CD14-positive monocyte (primary cell): ENCODE results near the gene RHBG. TPM values are rescaled to one million over a fixed set of nuclear protein-coding genes. Genes with fewer than 3 reads are reported as not detected.

Experiments
- DNase-seq, 3 donors: peaks; one replicate each; pipeline ENCODE4 v3.0.0-alpha.2; 2011 to 2022
- H2AFZ ChIP-seq: 2 replicates; pipeline ENCODE4 v1.6.0; 2012; ENCODE audit warnings: mild to moderate bottlenecking, low read depth, low read length, inconsistent platforms; ENCODE audit not compliant: insufficient read depth, poor library complexity, severe bottlenecking
- H3K27ac ChIP-seq, 2 donors: 1 replicate in 1 of 2; 2 replicates in 1 of 2; pipeline ENCODE4 v1.5.1; 2012 to 2013; ENCODE audit warnings: low read length in 2 of 2, control low read depth in 1 of 2, inconsistent platforms in 1 of 2, low read depth in 1 of 2, mild to moderate bottlenecking in 1 of 2
- H3K27me3 ChIP-seq, 2 donors: one replicate each; pipeline versions ENCODE4 v1.6.0 to v1.6.1; 2011 to 2013; ENCODE audit warnings: low read length in 2 of 2; ENCODE audit not compliant: control insufficient read depth in 2 of 2, insufficient read depth in 2 of 2
- H3K36me3 ChIP-seq, 2 donors: replicated peaks in 1 of 2; 1 replicate in 1 of 2; 2 replicates in 1 of 2; pipeline versions ENCODE4 v1.5.1 to v1.6.1; 2012 to 2013; ENCODE audit warnings: low read length in 2 of 2, control low read depth in 1 of 2, inconsistent platforms in 1 of 2, mild to moderate bottlenecking in 1 of 2; ENCODE audit not compliant: insufficient read depth in 2 of 2, control insufficient read depth in 1 of 2
- H3K4me1 ChIP-seq, 2 donors: 1 replicate in 1 of 2; 2 replicates in 1 of 2; pipeline versions ENCODE4 v1.5.1 to v1.6.1; 2012 to 2013; ENCODE audit warnings: low read length in 2 of 2, control low read depth in 1 of 2, inconsistent platforms in 1 of 2, mild to moderate bottlenecking in 1 of 2, moderate library complexity in 1 of 2; ENCODE audit not compliant: insufficient read depth in 2 of 2, control insufficient read depth in 1 of 2
- H3K4me2 ChIP-seq: replicated peaks from 2 replicates; pipeline ENCODE3; 2012; ENCODE audit warnings: low read length, moderate library complexity, mild to moderate bottlenecking; ENCODE audit not compliant: poor library complexity, severe bottlenecking; ENCODE audit errors: extremely low read depth
- H3K4me3 ChIP-seq, 3 experiments: fragments of 200-600 bp in 1 of 3; sonication (generic) in 1 of 3; replicated peaks in 1 of 3; 1 replicate in 2 of 3; 2 replicates in 1 of 3; pipeline ENCODE4 v1.5.1; 2011 to 2013; ENCODE audit warnings: low read length in 3 of 3, mild to moderate bottlenecking in 3 of 3, control low read depth in 2 of 3, low read depth in 2 of 3, inconsistent platforms in 1 of 3, moderate library complexity in 1 of 3
- H3K79me2 ChIP-seq: 2 replicates; pipeline ENCODE4 v1.6.0; 2012; ENCODE audit warnings: mild to moderate bottlenecking, control low read depth, inconsistent platforms, low read length, moderate library complexity; ENCODE audit not compliant: insufficient read depth
- H3K9ac ChIP-seq: 2 replicates; pipeline ENCODE4 v1.6.0; 2017; ENCODE audit warnings: low read length, mild to moderate bottlenecking; ENCODE audit not compliant: insufficient read depth, poor library complexity, severe bottlenecking
- H3K9me3 ChIP-seq, 2 donors: replicated peaks in 1 of 2; 1 replicate in 1 of 2; 2 replicates in 1 of 2; pipeline versions ENCODE4 v1.5.1 to v1.6.1; 2012 to 2013; ENCODE audit warnings: low read length in 2 of 2, control low read depth in 1 of 2; ENCODE audit not compliant: control insufficient read depth in 1 of 2, insufficient read depth in 1 of 2
- H4K20me1 ChIP-seq: 2 replicates; pipeline ENCODE4 v1.6.0; 2012; ENCODE audit warnings: mild to moderate bottlenecking, low read length, control low read depth, moderate library complexity; ENCODE audit not compliant: insufficient read depth
- H3K27ac Mint-ChIP-seq, 7 donors: one replicate each; pipeline ENCODE4 v1.8.0; 2020; ENCODE audit warnings: mild to moderate bottlenecking in 7 of 7, mixed read lengths in 7 of 7, moderate library complexity in 6 of 7, inconsistent platforms in 2 of 7
- H3K27me3 Mint-ChIP-seq, 3 donors: one replicate each; pipeline ENCODE4 v1.8.0; 2021 to 2022; ENCODE audit warnings: low read depth in 3 of 3, mild to moderate bottlenecking in 3 of 3, mixed read lengths in 3 of 3, moderate library complexity in 3 of 3, inconsistent platforms in 1 of 3
- H3K36me3 Mint-ChIP-seq, 2 donors: one replicate each; pipeline ENCODE4 v1.8.0; 2020; ENCODE audit warnings: mixed read lengths in 2 of 2, inconsistent platforms in 1 of 2, mild to moderate bottlenecking in 1 of 2
- H3K4me1 Mint-ChIP-seq: one replicate; pipeline ENCODE4 v1.8.0; 2020; ENCODE audit warnings: mild to moderate bottlenecking, mixed read lengths
- H3K4me3 Mint-ChIP-seq, 2 donors: one replicate each; pipeline ENCODE4 v1.8.0; 2020; ENCODE audit warnings: mild to moderate bottlenecking in 2 of 2, mixed read lengths in 2 of 2, moderate library complexity in 1 of 2
- H3K9me3 Mint-ChIP-seq, 7 donors: one replicate each; pipeline ENCODE4 v1.8.0; 2020 to 2022; ENCODE audit warnings: mixed read lengths in 7 of 7, mild to moderate bottlenecking in 6 of 7, moderate library complexity in 6 of 7, inconsistent platforms in 2 of 7
- WGBS: methylation state at CpG from one replicate; pipeline ENCODE4 v1.1.5; 2013; ENCODE audit warnings: missing lambda C conversion rate; ENCODE audit not compliant: insufficient coverage; 5-methylcytosine and 5-hydroxymethylcytosine counted together
- intact Hi-C, 2 donors: fragments of 100-400 bp; cut with micrococcal nuclease; formaldehyde crosslinking; loops; one replicate each; pipeline versions ENCODE4 v1.15.0 to v1.15.1; 2023
- polyA plus RNA-seq, 3 donors: library from polyadenylated mRNA; depleted of rRNA in 1 of 3; unstranded in 2 of 3; stranded (reverse) in 1 of 3; fragments of 300-500 nt in 2 of 3; fragments of >200 nt in 1 of 3; fragmentation: Illumina TruSeq in 2 of 3; gene quantifications; 1 replicate in 2 of 3; 2 replicates in 1 of 3; pipeline ENCODE4 v1.2.3, GENCODE V29; 2012 to 2021
- TF ChIP-seq, protein P1 (sequence below): fragments of 200-600 bp; IDR thresholded peaks from one replicate; pipeline ENCODE4 v1.8.0; 2022; ENCODE audit warnings: antibody characterized with exemption, mild to moderate bottlenecking

Gene RHBG
- polyA plus RNA-seq, 3 donors = 0.08 TPM; not detected in 2

DNA sequence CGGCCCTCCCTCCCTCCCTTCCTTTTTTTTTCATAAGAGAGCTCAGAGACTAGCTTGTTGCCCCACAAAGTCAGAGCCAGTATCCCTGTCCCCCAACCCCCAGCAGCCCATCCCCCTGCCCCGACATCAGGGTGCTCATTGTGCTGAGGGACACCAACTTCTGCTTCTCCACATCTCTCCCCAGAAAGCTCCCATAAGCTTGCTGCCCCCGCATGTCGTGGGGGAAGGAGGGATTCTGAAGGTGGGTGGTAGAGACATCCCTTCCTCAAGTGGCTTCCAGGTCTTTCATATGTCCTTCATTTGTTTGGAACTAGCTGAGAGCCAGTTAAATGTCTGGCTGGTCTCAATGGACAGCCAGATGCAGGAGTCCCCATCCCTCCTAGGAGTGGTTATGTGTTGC lies 41.2 kb downstream of the RHBG start:
- Mint-ChIP-seq H3K36me3 (no peaks in the 10 kb centered on the region), H3K9me3 (peaks cover 0 to 11% (median 2%) of the 10 kb centered on the region in 7 donors), H3K27ac (no peak overlapping the region), H3K4me1 (no peaks in the 10 kb centered on the region), H3K4me3 (no peak overlapping the region), H3K27me3 (peaks cover 62 to 90% (median 65%) of the 10 kb centered on the region in 3 donors)
- no peaks in the 10 kb centered on the region for H3K36me3 ChIP-seq
- no peaks in the 10 kb centered on the region for H3K79me2 ChIP-seq
- DNase-seq = no peak
- no peak overlapping the region for H3K9ac ChIP-seq
- whole genome bisulfite sequencing = no CpG with 5 or more reads among the region's 4 CpGs
- H3K27ac ChIP-seq = no peak overlapping the region
- TF ChIP-seq, protein P1, sequence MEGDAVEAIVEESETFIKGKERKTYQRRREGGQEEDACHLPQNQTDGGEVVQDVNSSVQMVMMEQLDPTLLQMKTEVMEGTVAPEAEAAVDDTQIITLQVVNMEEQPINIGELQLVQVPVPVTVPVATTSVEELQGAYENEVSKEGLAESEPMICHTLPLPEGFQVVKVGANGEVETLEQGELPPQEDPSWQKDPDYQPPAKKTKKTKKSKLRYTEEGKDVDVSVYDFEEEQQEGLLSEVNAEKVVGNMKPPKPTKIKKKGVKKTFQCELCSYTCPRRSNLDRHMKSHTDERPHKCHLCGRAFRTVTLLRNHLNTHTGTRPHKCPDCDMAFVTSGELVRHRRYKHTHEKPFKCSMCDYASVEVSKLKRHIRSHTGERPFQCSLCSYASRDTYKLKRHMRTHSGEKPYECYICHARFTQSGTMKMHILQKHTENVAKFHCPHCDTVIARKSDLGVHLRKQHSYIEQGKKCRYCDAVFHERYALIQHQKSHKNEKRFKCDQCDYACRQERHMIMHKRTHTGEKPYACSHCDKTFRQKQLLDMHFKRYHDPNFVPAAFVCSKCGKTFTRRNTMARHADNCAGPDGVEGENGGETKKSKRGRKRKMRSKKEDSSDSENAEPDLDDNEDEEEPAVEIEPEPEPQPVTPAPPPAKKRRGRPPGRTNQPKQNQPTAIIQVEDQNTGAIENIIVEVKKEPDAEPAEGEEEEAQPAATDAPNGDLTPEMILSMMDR = no peak
- H4K20me1 ChIP-seq = no peaks in the 10 kb centered on the region
- no peak overlapping the region for H3K4me3 ChIP-seq
- intact Hi-C loops = no loop called here
- H3K4me2 ChIP-seq = no peak overlapping the region
- peaks cover 16 to 74% of the 10 kb centered on the region in 2 donors for H3K27me3 ChIP-seq
- H3K4me1 ChIP-seq = no peaks in the 10 kb centered on the region
- H3K9me3 ChIP-seq = no peaks in the 10 kb centered on the region
- H2AFZ ChIP-seq = no peak overlapping the region

DNA sequence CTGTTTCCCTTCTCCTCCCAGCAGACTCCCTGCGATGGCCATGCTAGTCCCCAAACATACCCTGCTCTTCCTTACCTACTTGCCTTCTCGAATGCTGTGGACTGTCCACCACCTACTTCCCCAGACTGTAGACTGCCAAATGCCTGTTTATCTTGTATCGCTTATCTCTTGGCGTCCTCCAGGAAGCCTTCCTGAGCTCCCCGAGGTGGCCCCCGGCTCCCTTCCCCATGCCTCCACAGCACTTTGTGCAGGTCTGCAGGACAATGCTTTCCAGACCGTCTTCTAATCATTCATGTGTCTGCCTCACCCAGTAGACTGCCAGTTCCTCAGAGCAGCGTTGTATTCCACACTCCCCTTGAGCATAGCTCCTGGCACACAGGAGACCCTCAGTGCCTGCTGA lies 41.7 kb downstream of the RHBG start:
- no peak for DNase-seq
- H3K9me3 ChIP-seq = no peaks in the 10 kb centered on the region
- Mint-ChIP-seq H3K9me3 (peaks cover 0 to 11% (median 2%) of the 10 kb centered on the region in 7 donors), H3K4me3 (peak overlapping the region in 1 of 2 donors; percentile 61), H3K27me3 (peaks cover 66 to 90% (median 68%) of the 10 kb centered on the region in 3 donors), H3K27ac (peak overlapping the region in 1 of 7 donors; percentile 58), H3K36me3 (no peaks in the 10 kb centered on the region), H3K4me1 (no peaks in the 10 kb centered on the region)
- H3K27ac ChIP-seq = no peak overlapping the region
- H3K9ac ChIP-seq = no peak overlapping the region
- H3K27me3 ChIP-seq = peaks cover 14 to 74% of the 10 kb centered on the region in 2 donors
- H4K20me1 ChIP-seq = no peaks in the 10 kb centered on the region
- H2AFZ ChIP-seq = no peak overlapping the region
- no peaks in the 10 kb centered on the region for H3K36me3 ChIP-seq
- no peaks in the 10 kb centered on the region for H3K4me1 ChIP-seq
- H3K4me2 ChIP-seq = no peak overlapping the region
- WGBS = 80% methylated on average over 7 of the region's 8 CpGs
- no peaks in the 10 kb centered on the region for H3K79me2 ChIP-seq
- intact Hi-C loops = no loop called here
- no peak overlapping the region for H3K4me3 ChIP-seq
- TF ChIP-seq, protein P1 = no peak
